Retinal pigment epithelial cell (primary cell): ENCODE data around the gene SGTA.
A peak's percentile ranks its signal among the peaks of the same experiment; 100 is the strongest.

ENCODE experiments used
- DNase-seq: peaks from one replicate; pipeline ENCODE4 v3.0.0-alpha.2; 2010; ENCODE audit warnings: low read depth
- H3K4me3 ChIP-seq: 2 replicates; pipeline ENCODE4 v1.5.1; 2011; ENCODE audit warnings: mild to moderate bottlenecking, low read length, control low read depth, moderate library complexity
- CTCF ChIP-seq: conservative IDR thresholded peaks from 2 replicates; pipeline ENCODE4 v1.5.1; 2011; ENCODE audit warnings: low read depth, low read length, control low read depth, inconsistent platforms

The SGTA gene

GRCh38 chr19:2727640-2727944, 55.5 kb downstream of the SGTA start:
- H3K4me3 ChIP-seq: no peak overlapping the region
- DNase-seq: no peak
- no peak for TF ChIP-seq CTCF

DNA sequence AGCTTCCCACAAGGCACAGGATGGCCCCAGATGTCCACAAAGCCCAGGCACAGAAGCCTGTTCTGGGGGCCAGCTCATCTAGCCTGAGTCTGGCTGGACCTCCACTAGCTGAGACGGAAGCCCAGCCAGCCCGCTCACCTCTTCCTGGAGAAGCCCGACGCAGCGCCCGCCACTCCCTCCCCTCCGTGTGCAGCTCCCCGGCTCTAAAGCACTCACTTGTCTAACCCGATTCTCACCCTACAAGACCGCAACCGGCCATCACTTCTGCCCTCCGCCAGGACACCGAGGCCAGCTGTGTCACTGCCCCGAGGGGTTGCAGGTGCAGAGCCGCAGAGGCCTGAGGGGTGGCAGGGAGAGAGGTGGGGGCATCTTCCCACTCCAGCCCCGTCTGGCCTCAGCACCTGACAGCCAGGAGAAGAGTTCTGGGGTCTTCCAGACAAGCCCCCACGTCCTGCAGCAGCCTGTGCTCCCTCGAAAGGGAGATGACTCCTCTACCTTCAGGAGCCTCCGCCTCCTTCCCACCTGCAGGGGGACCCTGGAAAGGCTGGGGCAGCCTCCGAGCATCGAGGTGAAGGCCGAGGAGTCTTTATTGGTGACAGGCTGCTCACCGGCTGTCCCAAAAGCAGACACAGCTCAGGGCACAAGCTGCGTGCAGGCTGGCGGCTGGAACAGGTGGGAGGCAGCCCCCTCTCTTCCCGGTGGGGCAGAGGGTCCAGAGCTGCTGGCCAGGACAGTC, 56.0 kb downstream of the SGTA start:
- no peak for TF ChIP-seq CTCF
- DNase-seq: no peak
- H3K4me3 ChIP-seq: no peak overlapping the region

DNA sequence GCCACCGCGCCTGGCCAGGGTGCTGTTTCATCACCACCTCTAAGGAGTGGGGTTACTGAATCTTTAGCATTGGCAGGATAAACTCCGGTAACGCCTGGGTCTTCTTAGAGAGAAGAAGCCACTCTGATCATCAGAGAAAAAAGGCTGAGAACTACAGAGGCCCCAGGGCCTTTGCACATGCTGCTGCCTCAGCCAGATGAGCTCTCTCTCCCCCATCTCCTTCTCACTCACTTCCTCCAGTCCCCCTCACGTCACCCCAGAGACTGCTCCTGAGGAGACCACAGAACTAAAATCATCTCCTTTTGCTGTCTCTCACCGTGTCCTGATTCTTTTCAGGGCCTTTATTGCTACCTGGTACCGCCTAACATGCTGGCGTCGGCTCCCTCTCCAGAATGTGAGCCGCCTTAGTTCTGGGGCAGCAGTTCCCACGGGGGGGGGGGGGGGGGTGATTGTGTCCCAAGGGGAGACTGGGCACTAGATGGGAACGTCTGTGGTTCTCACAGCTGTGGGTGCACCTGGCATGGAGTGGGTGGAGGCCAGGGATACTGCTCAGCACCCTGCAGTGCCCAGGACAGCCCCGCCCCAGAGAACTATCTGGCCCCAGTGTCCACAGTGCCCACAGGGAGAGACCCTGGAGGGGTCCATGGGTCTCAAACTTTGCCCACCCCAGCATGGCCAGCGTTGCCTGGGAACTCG, 56.8 kb downstream of the SGTA start:
- no peak overlapping the region for H3K4me3 ChIP-seq
- DNase-seq: no peak
- no peak for TF ChIP-seq CTCF

GRCh38 chr19:2724148-2724557, 58.9 kb downstream of the SGTA start:
- peak; percentile 27 for TF ChIP-seq CTCF
- H3K4me3 ChIP-seq: no peak overlapping the region
- no peak for DNase-seq

- no peak for TF ChIP-seq CTCF
- no peak for DNase-seq
- no peak overlapping the region for H3K4me3 ChIP-seq
These were observed 59.3 kb downstream of the SGTA start for GRCh38 chr19:2723747-2724146.

- DNase-seq: no peak
- TF ChIP-seq CTCF: no peak
- H3K4me3 ChIP-seq: no peak overlapping the region
These were observed 59.7 kb downstream of the SGTA start for GRCh38 chr19:2723345-2723715.
